HepG2 (cell line): ENCODE measurements around the gene CENPB. TPM values are rescaled to one million over a fixed set of nuclear protein-coding genes. Genes with fewer than 3 reads are reported as not detected.

ENCODE experiments used
- GATAD2A ChIP-seq: IDR thresholded peaks from 2 replicates; pipeline ENCODE4 v1.6.1; 2016
- LBX2 ChIP-seq: sonication (generic); formaldehyde crosslinking; IDR thresholded peaks from 2 replicates; pipeline ENCODE4 v1.5.0; 2020; ENCODE audit warnings: missing genetic modification reagents, mild to moderate bottlenecking, borderline replicate concordance
- NR2C2 ChIP-seq: sonication (generic); formaldehyde crosslinking; IDR thresholded peaks from 2 replicates; pipeline ENCODE4 v1.4.0; 2020; ENCODE audit warnings: missing genetic modification reagents, mild to moderate bottlenecking, moderate library complexity, borderline replicate concordance
- SALL1 ChIP-seq: sonication (generic); formaldehyde crosslinking; IDR thresholded peaks from 2 replicates; pipeline ENCODE4 v1.8.0; 2022; ENCODE audit warnings: mild to moderate bottlenecking, missing genetic modification reagents
- ZBTB43 ChIP-seq: sonication (generic); formaldehyde crosslinking; conservative IDR thresholded peaks from 2 replicates; pipeline ENCODE4 v1.4.0; 2020; ENCODE audit warnings: missing genetic modification reagents
- ZBTB7B ChIP-seq: sonication (generic); formaldehyde crosslinking; IDR thresholded peaks from 2 replicates; pipeline ENCODE4 v1.4.0; 2020; ENCODE audit warnings: missing genetic modification reagents
- ZC3H13 ChIP-seq: sonication (generic); formaldehyde crosslinking; IDR thresholded peaks from 2 replicates; pipeline ENCODE4 v1.8.1; 2023; ENCODE audit warnings: mild to moderate bottlenecking, missing genetic modification reagents, moderate library complexity
- ZNF234 ChIP-seq: sonication (generic); formaldehyde crosslinking; conservative IDR thresholded peaks from 2 replicates; pipeline ENCODE4 v1.5.1; 2020; ENCODE audit warnings: mild to moderate bottlenecking, missing genetic modification reagents
- ZNF790 ChIP-seq: sonication (generic); formaldehyde crosslinking; IDR thresholded peaks from 2 replicates; pipeline ENCODE4 v1.8.0; 2022; ENCODE audit warnings: missing genetic modification reagents, mild to moderate bottlenecking, borderline replicate concordance
- ZNF850 ChIP-seq: sonication (generic); formaldehyde crosslinking; conservative IDR thresholded peaks from 2 replicates; pipeline ENCODE4 v1.9.0; 2021; ENCODE audit warnings: mild to moderate bottlenecking, missing genetic modification reagents
- ZZZ3 ChIP-seq: sonication (generic); formaldehyde crosslinking; IDR thresholded peaks from 2 replicates; pipeline ENCODE4 v1.4.0; 2020; ENCODE audit warnings: missing genetic modification reagents, mild to moderate bottlenecking, borderline replicate concordance
- polyA plus RNA-seq, 8 experiments: library from polyadenylated mRNA; depleted of rRNA in 3 of 8; stranded (reverse) in 7 of 8; unstranded in 1 of 8; fragments of >200 nt; fragmentation: Illumina TruSeq in 4 of 8; extraction: Trizol in 4 of 8; gene quantifications; 2 replicates each; pipeline versions ENCODE4 v1.2.1 to v1.2.3, GENCODE V29; 2011 to 2016; ENCODE audit warnings: low read depth in 4 of 8, missing spikeins in 1 of 8, mixed read lengths in 1 of 8; ENCODE audit not compliant: insufficient read depth in 1 of 8
- total RNA-seq, 5 experiments: library from RNA; depleted of rRNA; stranded (reverse); fragments of >200 nt; fragmentation: Illumina TruSeq; extraction: Trizol; gene quantifications; 2 replicates each; pipeline ENCODE4 v1.2.3, GENCODE V29; 2016; ENCODE audit warnings: low read depth in 1 of 5

The CENPB gene
- total and polyA plus RNA-seq, 2 of the 13 experiments (the other 11 are each of a cell fraction or from before 2014, with no cell fraction given), result 10.4 to 54.5 TPM

- peak; percentile 47; the same call in 1 of the 2 replicates for TF ChIP-seq LBX2 (CRISPR knock-in tag)
- TF ChIP-seq ZBTB43 (CRISPR knock-in tag), result 0 out of 2 replicates have a peak, but pooled peaks have one; percentile 56
- no peak for TF ChIP-seq GATAD2A (CRISPR knock-in tag)
- TF ChIP-seq ZC3H13 (CRISPR knock-in tag), result peak; percentile 94
- TF ChIP-seq NR2C2 (CRISPR knock-in tag), result no peak
- TF ChIP-seq ZNF790 (CRISPR knock-in tag), result peak; percentile 55; the same call in 1 of the 2 replicates
- no peak for TF ChIP-seq ZNF850 (CRISPR knock-in tag)
- TF ChIP-seq ZBTB7B (CRISPR knock-in tag), result peak; percentile 98
- peak; percentile 83 for TF ChIP-seq SALL1
- TF ChIP-seq ZZZ3, result 0 out of 2 replicates have a peak, but pooled peaks have one; percentile 48
- no peak; the same call in 1 of the 2 replicates for TF ChIP-seq ZNF234 (CRISPR knock-in tag)
These were observed 36.6 kb downstream of the CENPB start (continued) for GRCh38 chr20:3749689-3750531.
